GM12878 (cell line): ENCODE results near the gene BCAR3. TPM values are rescaled to one million over a fixed set of nuclear protein-coding genes. Genes with fewer than 3 reads are reported as not detected.

Source experiments
- ATAC-seq: fragments of 200-7000 bp; cut with Tn5 transposase; 3 replicates; pipeline ENCODE4 v1.9.1; 2020; ENCODE audit warnings: mild to moderate bottlenecking, moderate library complexity
- BruUV-seq: library from RNA; stranded (reverse); fragments of 400-500 nt; replicated peaks from 2 replicates; lab custom pipeline; 2021; lab: Mats Ljungman, UMichigan
- CTCF ChIA-PET: fragments of 300-600 bp; sonication (Branson Sonifier 250); formaldehyde crosslinking; extraction: SDS; loops from one replicate; lab custom pipeline; 2021; ENCODE audit warnings: inconsistent platforms; lab: Yijun Ruan, JAX
- POLR2A ChIA-PET: fragments of 350-600 bp; formaldehyde crosslinking; extraction: SDS; loops from one replicate; lab custom pipeline; 2021; ENCODE audit warnings: inconsistent platforms; lab: Charles Lee
- RAD21 ChIA-PET: fragments of 300-600 bp; sonication (Branson Sonifier 250); formaldehyde crosslinking; loops from one replicate; lab custom pipeline; 2023; ENCODE audit warnings: antibody characterized with exemption; ENCODE audit not compliant: unreplicated experiment; lab: Charles Lee
- SMC1A ChIA-PET: fragments of 300-600 bp; sonication (Branson Sonifier 250); formaldehyde crosslinking; loops from one replicate; lab custom pipeline; 2023; ENCODE audit not compliant: unreplicated experiment, uncharacterized antibody; lab: Charles Lee
- DNase-seq: peaks from one replicate; pipeline ENCODE4 v3.0.0-alpha.2; 2011; ENCODE audit warnings: low read depth, low spot score
- FAIRE-seq: peaks from 3 replicates; lab custom pipeline; 2011; peaks lifted over from hg19 to GRCh38; lab: Jason Lieb, UNC
- H2AFZ ChIP-seq: 2 replicates; pipeline ENCODE4 v1.6.0; 2011; ENCODE audit warnings: low read depth, low read length, control low read depth; ENCODE audit not compliant: control insufficient read depth
- H3K27ac ChIP-seq: 2 replicates; pipeline ENCODE4 v1.5.1; 2011; ENCODE audit warnings: control low read depth; ENCODE audit not compliant: control insufficient read depth, insufficient read depth
- H3K27me3 ChIP-seq, 2 experiments: replicated peaks in 1 of 2; 2 replicates each; pipeline versions ENCODE4 v1.6.0 to v1.6.1; 2011; ENCODE audit warnings: low read length in 1 of 2; ENCODE audit not compliant: control insufficient read depth in 2 of 2, insufficient read depth in 2 of 2
- H3K36me3 ChIP-seq, 2 experiments: 2 replicates each; pipeline ENCODE4 v1.5.1; 2011; ENCODE audit warnings: low read length in 1 of 2; ENCODE audit not compliant: control insufficient read depth in 2 of 2, insufficient read depth in 2 of 2
- H3K4me1 ChIP-seq: 2 replicates; pipeline ENCODE4 v1.6.1; 2011; ENCODE audit warnings: mild to moderate bottlenecking, low read length, moderate library complexity, mixed read lengths; ENCODE audit not compliant: control insufficient read depth, insufficient read depth
- H3K4me2 ChIP-seq: 2 replicates; pipeline ENCODE4 v1.6.0; 2011; ENCODE audit warnings: control low read depth; ENCODE audit not compliant: control insufficient read depth, insufficient read depth
- H3K4me3 ChIP-seq: fragments of 200-600 bp; sonication (generic); 2 replicates; pipeline ENCODE4 v1.5.1; 2016
- H3K79me2 ChIP-seq: 2 replicates; pipeline ENCODE4 v1.6.0; 2011; ENCODE audit warnings: low read length; ENCODE audit not compliant: control insufficient read depth, insufficient read depth
- H3K9ac ChIP-seq: 2 replicates; pipeline ENCODE4 v1.8.0; 2011; ENCODE audit warnings: low read length, control low read depth, mixed read lengths; ENCODE audit not compliant: control insufficient read depth, insufficient read depth
- H3K9me3 ChIP-seq: replicated peaks from 3 replicates; pipeline ENCODE4 v1.5.1; 2011; ENCODE audit warnings: mild to moderate bottlenecking, low read length; ENCODE audit not compliant: control insufficient read depth, insufficient read depth
- H4K20me1 ChIP-seq: 2 replicates; pipeline ENCODE4 v1.6.0; 2011; ENCODE audit not compliant: control insufficient read depth, insufficient read depth
- BHLHE40 ChIP-seq, 2 experiments: fragments of 450-650 bp in 1 of 2; IDR thresholded peaks; 2 replicates each; pipeline ENCODE4 v1.6.1; 2011 to 2017; ENCODE audit warnings: low read depth in 2 of 2, borderline replicate concordance in 1 of 2, improper control_type of control experiment in 1 of 2, low read length in 1 of 2, mild to moderate bottlenecking in 1 of 2
- CBFB ChIP-seq: IDR thresholded peaks from 2 replicates; pipeline ENCODE4 v1.6.1; 2016; ENCODE audit warnings: antibody characterized with exemption, low read depth
- LARP7 ChIP-seq: fragments of 450-650 bp; IDR thresholded peaks from 2 replicates; pipeline ENCODE4 v1.6.1; 2017; ENCODE audit warnings: mild to moderate bottlenecking
- NFIC ChIP-seq: IDR thresholded peaks from 2 replicates; pipeline ENCODE4 v1.6.1; 2012; ENCODE audit warnings: low read depth, mild to moderate bottlenecking, inconsistent platforms, low read length, moderate library complexity
- NRF1 ChIP-seq: conservative IDR thresholded peaks from 2 replicates; pipeline ENCODE4 v1.6.1; 2011; ENCODE audit warnings: mild to moderate bottlenecking, low read depth, low read length, improper control_type of control experiment
- PAX8 ChIP-seq: fragments of 450-650 bp; IDR thresholded peaks from 2 replicates; pipeline ENCODE4 v1.6.1; 2017; ENCODE audit warnings: mild to moderate bottlenecking, moderate library complexity
- POLR2AphosphoS2 ChIP-seq: IDR thresholded peaks from 2 replicates; pipeline ENCODE4 v1.6.1; 2011; ENCODE audit warnings: low read depth, mild to moderate bottlenecking, low read length, improper control_type of control experiment, moderate library complexity
- RAD21 ChIP-seq: IDR thresholded peaks from 2 replicates; pipeline ENCODE4 v1.6.1; 2011; ENCODE audit warnings: mild to moderate bottlenecking, low read depth, low read length, moderate library complexity; ENCODE audit not compliant: insufficient read depth
- RCOR1 ChIP-seq: conservative IDR thresholded peaks from 2 replicates; pipeline ENCODE4 v1.6.1; 2012; ENCODE audit warnings: low read depth, low read length, improper control_type of control experiment
- SIX5 ChIP-seq: IDR thresholded peaks from 2 replicates; pipeline ENCODE4 v1.6.1; 2011; ENCODE audit warnings: mild to moderate bottlenecking, low read depth, low read length, moderate library complexity; ENCODE audit not compliant: severe bottlenecking
- SPI1 ChIP-seq: IDR thresholded peaks from 2 replicates; pipeline ENCODE4 v1.6.1; 2011; ENCODE audit warnings: low read depth, mild to moderate bottlenecking, low read length, moderate library complexity, borderline replicate concordance; ENCODE audit not compliant: insufficient read depth
- SREBF2 ChIP-seq: IDR thresholded peaks from 2 replicates; pipeline ENCODE4 v1.6.1; 2012; ENCODE audit warnings: mild to moderate bottlenecking, low read length
- SUPT20H ChIP-seq: IDR thresholded peaks from 2 replicates; pipeline ENCODE4 v1.6.1; 2011; ENCODE audit warnings: low read depth, mild to moderate bottlenecking, low read length, moderate library complexity, borderline replicate concordance; ENCODE audit not compliant: control insufficient read depth
- WGBS: methylation state at CpG from one replicate; pipeline ENCODE4 v1.1.6; 2016; ENCODE audit warnings: low lambda C conversion rate; ENCODE audit not compliant: insufficient replicate concordance, insufficient coverage; ENCODE audit errors: missing lambda C conversion rate; 5-methylcytosine and 5-hydroxymethylcytosine counted together
- in situ Hi-C: fragments of 300-500 bp; cut with MboI; formaldehyde crosslinking; loops from 9 replicates; pipeline ENCODE4 v1.14.3; 2018; ENCODE audit warnings: mixed read lengths
- intact Hi-C: fragments of 100-400 bp; cut with micrococcal nuclease; formaldehyde crosslinking; loops from one replicate; pipeline ENCODE4 v1.14.2; 2022; ENCODE audit not compliant: unreplicated experiment
- polyA plus RNA-seq, 11 experiments: library from polyadenylated mRNA; depleted of rRNA in 4 of 11; unstranded in 6 of 11; stranded (reverse) in 5 of 11; fragments of >200 nt; fragmentation: Nextera tagmentation in 4 of 11; fragmentation: Illumina TruSeq in 1 of 11; extraction: Ambion mirVana in 4 of 11; extraction: Trizol in 1 of 11; gene quantifications; 1 replicate in 1 of 11; 2 replicates in 10 of 11; pipeline versions ENCODE4 v1.2.1 to v1.2.3, GENCODE V29; 2011 to 2016; ENCODE audit warnings: inconsistent platforms in 2 of 11, missing spikeins in 2 of 11, low read depth in 1 of 11
- total RNA-seq, 4 experiments: library from RNA; depleted of rRNA in 3 of 4; stranded (reverse); fragments of >200 nt in 3 of 4; fragmentation: Illumina TruSeq in 1 of 4; extraction: Trizol in 1 of 4; gene quantifications; 2 replicates each; pipeline versions ENCODE4 v1.2.1 to v1.2.3, GENCODE V29; 2013 to 2021
- TF ChIP-seq, protein P1 (sequence below): fragments of 450-650 bp; formaldehyde crosslinking; IDR thresholded peaks from 2 replicates; pipeline ENCODE4 v1.4.0; 2022; ENCODE audit warnings: mild to moderate bottlenecking, moderate library complexity
- TF ChIP-seq, protein P2 (sequence below): fragments of 450-650 bp; IDR thresholded peaks from 2 replicates; pipeline ENCODE4 v1.6.1; 2016; ENCODE audit warnings: mild to moderate bottlenecking
- TF ChIP-seq, protein P3 (sequence below): fragments of 450-650 bp; IDR thresholded peaks from 2 replicates; pipeline ENCODE4 v1.6.1; 2016; ENCODE audit warnings: mild to moderate bottlenecking, moderate library complexity, borderline replicate concordance

The BCAR3 gene
- total and polyA plus RNA-seq, 10 of the 15 experiments (the other 5 are each of a cell fraction or from before 2014, with no cell fraction given): 1.3 to 6.6 (median 1.8) TPM

DNA sequence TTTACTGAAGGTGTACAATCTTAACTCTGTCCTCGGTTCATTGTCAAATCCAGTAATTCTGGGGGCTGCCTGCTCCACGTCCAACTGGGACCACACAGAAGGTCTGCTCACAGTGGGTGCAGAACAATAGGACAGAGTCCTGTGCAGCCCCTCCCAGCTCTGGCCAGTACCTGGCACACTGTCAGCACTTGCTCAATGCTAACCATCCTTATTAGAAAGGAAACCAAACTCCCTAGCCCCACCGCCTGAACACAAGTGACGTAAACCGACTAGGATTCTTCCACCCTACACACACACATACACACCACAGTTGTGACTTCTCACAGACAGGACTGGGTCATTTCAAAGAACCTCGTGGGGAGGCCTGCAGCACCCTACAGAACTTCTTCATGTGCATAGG is 5.2 kb downstream of the BCAR3 start:
- ChIA-PET CTCF (interaction anchor here (1.1 to 1.8 kb wide), 2 partner anchors 14 to 47 kb away, joined by 3 to 5 read pairs; no protein-coding TSS in a partner anchor), POLR2A (no interaction called here), SMC1A (interaction anchor here (1.5 to 2.2 kb wide), 2 partner anchors 10 to 45 kb away, joined by 7 to 11 read pairs; no protein-coding TSS in a partner anchor), RAD21 (interaction anchor here (1.4 to 1.8 kb wide), 2 partner anchors 40 to 138 kb away, joined by 3 to 4 read pairs; no protein-coding TSS in a partner anchor)
- in situ Hi-C loops (no loop called here), intact Hi-C loops (no loop called here)
- Histone ChIP-seq H3K9me3 (no peaks in the 10 kb centered on the region), H3K27me3 (peaks cover 0 to 4% of the 10 kb centered on the region in 2 experiments; a peak in 1 of 4 replicates), H3K4me3 (no peak overlapping the region), H3K4me2 (no peak overlapping the region), H3K27ac (no peak overlapping the region), H3K9ac (no peak overlapping the region), H3K4me1 (peaks cover 6% of the 10 kb centered on the region; the same call in 1 of the 2 replicates), H2AFZ (no peak overlapping the region), H4K20me1 (no peaks in the 10 kb centered on the region; the same call in 1 of the 2 replicates), H3K36me3 (no peaks in the 10 kb centered on the region), H3K79me2 (no peaks in the 10 kb centered on the region)
- FAIRE-seq (no peak), ATAC-seq (no peak), DNase-seq (no peak)
- no TSS peak for BruUV-seq
- 68% methylated on average over 6 of the region's 6 CpGs for WGBS
- no peak for TF ChIP-seq SUPT20H
- no peak for TF ChIP-seq SREBF2
- TF ChIP-seq NFIC: no peak
- TF ChIP-seq POLR2AphosphoS2: no peak
- no peak for TF ChIP-seq PAX8
- no peak for TF ChIP-seq CBFB
- TF ChIP-seq BHLHE40 (IDR thresholded peaks at IDR 0.05; ENCODE audit: borderline replicate concordance in 1 of 2, low read depth in 2 of 2, low read length in 1 of 2): no peak
- no peak for TF ChIP-seq SPI1
- TF ChIP-seq SIX5: no peak
- TF ChIP-seq, protein P1, sequence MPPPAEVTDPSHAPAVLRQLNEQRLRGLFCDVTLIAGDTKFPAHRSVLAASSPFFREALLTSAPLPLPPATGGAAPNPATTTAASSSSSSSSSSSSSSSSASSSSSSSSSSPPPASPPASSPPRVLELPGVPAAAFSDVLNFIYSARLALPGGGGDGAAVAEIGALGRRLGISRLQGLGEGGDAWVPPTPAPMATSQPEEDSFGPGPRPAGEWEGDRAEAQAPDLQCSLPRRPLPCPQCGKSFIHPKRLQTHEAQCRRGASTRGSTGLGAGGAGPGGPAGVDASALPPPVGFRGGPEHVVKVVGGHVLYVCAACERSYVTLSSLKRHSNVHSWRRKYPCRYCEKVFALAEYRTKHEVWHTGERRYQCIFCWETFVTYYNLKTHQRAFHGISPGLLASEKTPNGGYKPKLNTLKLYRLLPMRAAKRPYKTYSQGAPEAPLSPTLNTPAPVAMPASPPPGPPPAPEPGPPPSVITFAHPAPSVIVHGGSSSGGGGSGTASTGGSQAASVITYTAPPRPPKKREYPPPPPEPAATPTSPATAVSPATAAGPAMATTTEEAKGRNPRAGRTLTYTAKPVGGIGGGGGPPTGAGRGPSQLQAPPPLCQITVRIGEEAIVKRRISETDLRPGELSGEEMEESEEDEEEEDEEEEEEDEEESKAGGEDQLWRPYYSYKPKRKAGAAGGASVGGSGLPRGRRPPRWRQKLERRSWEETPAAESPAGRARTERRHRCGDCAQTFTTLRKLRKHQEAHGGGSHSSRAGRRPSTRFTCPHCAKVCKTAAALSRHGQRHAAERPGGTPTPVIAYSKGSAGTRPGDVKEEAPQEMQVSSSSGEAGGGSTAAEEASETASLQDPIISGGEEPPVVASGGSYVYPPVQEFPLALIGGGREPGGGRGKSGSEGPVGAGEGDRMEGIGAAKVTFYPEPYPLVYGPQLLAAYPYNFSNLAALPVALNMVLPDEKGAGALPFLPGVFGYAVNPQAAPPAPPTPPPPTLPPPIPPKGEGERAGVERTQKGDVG (CRISPR knock-in tag): no peak
- TF ChIP-seq, protein P2, sequence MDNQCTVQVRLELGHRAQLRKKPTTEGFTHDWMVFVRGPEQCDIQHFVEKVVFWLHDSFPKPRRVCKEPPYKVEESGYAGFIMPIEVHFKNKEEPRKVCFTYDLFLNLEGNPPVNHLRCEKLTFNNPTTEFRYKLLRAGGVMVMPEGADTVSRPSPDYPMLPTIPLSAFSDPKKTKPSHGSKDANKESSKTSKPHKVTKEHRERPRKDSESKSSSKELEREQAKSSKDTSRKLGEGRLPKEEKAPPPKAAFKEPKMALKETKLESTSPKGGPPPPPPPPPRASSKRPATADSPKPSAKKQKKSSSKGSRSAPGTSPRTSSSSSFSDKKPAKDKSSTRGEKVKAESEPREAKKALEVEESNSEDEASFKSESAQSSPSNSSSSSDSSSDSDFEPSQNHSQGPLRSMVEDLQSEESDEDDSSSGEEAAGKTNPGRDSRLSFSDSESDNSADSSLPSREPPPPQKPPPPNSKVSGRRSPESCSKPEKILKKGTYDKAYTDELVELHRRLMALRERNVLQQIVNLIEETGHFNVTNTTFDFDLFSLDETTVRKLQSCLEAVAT: no peak
- TF ChIP-seq RAD21: no peak
- TF ChIP-seq, protein P3, sequence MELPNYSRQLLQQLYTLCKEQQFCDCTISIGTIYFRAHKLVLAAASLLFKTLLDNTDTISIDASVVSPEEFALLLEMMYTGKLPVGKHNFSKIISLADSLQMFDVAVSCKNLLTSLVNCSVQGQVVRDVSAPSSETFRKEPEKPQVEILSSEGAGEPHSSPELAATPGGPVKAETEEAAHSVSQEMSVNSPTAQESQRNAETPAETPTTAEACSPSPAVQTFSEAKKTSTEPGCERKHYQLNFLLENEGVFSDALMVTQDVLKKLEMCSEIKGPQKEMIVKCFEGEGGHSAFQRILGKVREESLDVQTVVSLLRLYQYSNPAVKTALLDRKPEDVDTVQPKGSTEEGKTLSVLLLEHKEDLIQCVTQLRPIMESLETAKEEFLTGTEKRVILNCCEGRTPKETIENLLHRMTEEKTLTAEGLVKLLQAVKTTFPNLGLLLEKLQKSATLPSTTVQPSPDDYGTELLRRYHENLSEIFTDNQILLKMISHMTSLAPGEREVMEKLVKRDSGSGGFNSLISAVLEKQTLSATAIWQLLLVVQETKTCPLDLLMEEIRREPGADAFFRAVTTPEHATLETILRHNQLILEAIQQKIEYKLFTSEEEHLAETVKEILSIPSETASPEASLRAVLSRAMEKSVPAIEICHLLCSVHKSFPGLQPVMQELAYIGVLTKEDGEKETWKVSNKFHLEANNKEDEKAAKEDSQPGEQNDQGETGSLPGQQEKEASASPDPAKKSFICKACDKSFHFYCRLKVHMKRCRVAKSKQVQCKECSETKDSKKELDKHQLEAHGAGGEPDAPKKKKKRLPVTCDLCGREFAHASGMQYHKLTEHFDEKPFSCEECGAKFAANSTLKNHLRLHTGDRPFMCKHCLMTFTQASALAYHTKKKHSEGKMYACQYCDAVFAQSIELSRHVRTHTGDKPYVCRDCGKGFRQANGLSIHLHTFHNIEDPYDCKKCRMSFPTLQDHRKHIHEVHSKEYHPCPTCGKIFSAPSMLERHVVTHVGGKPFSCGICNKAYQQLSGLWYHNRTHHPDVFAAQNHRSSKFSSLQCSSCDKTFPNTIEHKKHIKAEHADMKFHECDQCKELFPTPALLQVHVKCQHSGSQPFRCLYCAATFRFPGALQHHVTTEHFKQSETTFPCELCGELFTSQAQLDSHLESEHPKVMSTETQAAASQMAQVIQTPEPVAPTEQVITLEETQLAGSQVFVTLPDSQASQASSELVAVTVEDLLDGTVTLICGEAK: no peak
- no peak for TF ChIP-seq NRF1
- TF ChIP-seq RCOR1: no peak
- TF ChIP-seq LARP7: no peak
